Stimulated activated CD4-positive, alpha-beta T cell treated with anti-CD3 and anti-CD28 coated beads, Interleukin-1b, Interleukin-23, amount 100 ng/mL, for 48 hours (primary cell): ENCODE measurements around the gene FBXL20.

Experiments used
- DNase-seq: peaks from one replicate; pipeline ENCODE4 v3.0.0-alpha.2; 2020

Gene FBXL20

DNA sequence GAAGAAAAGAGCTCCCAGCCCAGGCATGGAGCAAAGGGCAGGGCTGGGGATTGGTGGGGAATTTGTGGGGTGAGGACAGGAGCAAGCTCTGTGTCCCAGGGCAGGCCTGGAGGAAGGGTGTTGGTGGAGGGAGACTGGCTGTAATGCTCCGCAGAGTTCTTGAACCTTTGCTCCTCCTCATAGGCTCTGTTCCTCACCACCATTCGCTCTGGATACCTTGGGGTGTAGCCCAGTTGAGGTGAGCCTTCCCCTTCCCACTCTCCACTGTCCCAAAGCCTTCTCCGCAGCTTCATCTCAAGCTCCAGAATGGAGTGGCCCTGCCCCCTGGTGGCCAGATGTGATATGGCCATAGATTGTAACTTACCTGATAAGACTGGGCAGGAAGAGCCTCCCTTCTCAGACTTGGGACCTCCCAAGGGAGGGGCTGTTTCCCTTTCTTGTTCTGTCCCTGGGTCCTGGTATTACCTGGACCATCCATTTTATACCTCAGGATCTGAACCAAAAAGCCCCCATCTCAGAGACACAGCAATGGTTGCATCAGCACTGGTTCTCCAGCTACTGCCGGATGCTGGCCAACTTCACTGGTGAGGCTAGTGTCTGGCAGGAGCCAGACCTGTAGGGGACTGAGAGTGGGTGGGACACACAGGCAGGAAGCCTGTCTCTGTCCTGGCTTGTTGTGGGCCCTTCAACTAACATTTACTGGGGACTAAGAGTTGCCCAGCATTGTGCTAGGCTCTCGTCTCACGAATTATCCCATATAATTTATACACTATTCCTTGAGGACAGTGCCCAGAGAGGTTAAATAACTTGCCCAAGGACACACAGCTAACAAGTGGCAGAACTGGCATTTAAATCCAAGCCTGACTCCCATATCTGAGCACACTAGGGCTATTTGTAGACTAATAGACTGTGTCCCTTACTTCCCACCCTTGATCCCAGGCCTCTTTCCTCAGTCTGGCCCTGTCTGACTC is 156.5 kb downstream of the FBXL20 start:
- DNase-seq, result peak; percentile 84

DNA sequence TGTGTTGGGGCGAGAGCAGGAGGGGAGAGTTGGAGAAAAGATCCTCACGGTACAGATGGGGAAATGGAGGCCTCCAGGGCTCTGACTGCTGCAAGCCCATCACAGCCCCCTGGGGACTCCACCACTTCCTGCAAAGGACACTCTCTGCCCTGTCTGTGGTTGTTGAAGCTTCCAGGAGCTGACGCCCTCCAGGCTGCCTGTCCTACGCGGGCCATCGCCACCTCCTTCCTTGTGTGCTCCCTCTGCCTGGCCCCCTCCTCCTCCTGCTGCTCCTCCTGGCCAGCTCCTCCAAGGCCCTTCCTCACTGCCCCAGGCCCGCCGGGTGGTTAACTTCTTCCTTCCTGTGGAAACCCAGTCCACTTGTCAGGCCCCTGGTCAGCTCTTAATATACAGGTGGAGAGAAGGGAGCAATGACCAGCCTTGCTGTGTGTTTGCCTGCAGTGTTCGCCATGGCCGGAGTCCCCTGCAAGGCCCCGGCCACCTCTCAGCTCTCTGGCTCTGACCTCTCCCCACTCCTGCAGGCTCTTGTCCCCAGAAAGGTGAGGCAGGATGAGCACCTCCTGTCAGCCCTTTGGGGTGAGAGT is 157.3 kb downstream of the FBXL20 start:
- no peak for DNase-seq

DNA sequence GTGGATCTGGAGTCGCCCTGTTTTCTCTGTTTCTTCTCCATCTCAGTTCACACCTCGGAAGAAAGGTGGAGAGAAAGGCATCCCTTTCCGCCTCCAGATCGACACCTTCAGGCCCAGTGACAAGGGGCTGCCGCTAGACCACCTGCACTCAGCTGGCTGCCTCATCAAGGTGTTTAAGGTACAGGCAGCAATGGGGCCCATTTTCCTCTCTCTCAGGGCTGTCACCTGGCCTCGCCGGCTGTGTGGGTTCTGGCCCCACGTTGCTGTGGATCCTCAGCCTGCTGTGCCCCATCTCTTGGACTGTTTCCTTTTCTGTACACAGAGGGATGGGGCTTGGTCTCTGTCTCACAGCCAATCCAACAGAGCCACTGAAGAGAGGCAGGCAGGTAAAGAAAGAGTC is 158.3 kb downstream of the FBXL20 start:
- DNase-seq, result no peak

DNA sequence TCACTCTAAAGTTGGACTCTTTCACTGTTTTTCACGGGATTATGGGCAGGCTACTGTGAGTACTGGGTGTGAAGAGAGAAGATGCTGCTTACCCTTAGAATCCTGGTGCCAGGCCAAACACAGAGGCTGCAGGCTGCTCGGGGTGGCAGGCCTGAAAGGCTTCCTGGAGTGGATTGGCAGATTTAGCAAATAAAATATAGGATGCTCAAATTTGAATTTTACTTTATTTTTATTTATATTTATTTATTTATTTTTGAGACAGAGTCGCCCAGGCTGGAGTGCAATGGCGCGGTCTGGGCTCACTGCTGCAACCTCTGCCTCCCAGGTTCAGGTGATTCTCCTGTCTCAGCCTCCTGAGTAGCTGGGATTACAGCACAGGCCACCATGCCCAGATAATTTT is 160.8 kb downstream of the FBXL20 start:
- no peak for DNase-seq

DNA sequence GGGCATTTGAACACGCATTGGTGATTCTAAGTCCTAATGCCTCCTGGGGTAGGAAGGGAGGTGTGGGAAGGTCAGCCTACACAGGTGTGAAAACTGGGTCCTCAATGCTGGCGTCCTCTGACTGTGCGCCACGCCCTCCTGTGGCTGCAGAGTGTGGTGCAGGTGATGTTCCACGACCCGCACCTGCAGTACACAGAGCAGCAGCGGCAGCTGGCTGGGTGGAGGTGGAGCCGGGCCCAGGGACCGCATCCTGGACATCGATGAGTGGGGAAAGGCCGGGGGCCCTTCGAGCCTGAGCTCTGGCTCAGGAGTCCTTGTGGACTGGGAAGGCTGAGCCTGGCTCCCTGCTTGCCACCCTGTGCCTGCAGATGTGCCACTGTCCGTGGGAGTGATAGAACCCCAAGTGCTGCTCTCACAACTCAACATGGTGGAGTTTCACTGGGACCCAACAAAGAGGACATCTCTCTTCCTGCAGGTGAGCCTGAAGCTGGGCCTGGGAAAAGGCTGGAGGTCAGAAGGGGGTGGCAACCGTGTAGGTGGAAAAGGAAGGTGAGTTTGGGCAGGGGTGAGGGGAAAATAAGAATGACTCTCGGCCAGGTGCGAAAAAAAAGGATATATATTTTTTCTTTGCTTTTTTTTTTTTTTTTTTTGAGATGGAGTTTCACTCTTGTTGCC is 161.6 kb downstream of the FBXL20 start:
- DNase-seq, result peak; percentile 73

DNA sequence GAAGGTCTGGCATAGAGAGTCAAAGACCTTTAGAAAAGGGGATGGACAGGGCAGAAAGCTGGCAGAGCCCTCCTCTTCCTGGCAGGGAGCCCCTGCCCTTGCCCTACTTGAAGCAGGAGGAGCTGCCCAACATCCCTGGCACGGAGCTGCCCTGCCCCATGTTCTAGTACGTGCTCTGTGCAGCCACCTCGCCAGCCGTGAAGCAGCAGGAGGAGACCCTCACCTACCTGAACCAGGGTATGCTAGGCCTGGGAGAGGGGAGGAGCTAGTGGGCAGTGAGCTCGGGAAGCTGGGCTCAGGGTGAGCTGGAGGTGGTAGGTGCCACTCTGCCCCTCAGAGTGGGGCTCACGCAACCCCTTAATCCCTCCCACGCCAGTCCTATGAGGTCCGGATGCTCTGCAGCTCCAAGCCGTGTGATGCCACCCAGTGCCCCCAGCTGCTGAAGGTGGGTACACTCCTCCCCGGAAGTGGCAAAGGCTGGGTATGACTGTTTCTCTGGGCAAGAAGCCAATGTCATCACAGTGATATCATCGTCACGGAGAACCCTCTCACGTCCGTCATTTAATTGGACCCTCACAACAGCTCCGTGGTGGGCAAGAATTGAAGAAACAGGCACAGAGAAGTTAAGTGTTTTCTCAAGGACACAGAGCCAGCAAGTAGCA is 163.0 kb downstream of the FBXL20 start:
- DNase-seq, result peak; percentile 74

DNA sequence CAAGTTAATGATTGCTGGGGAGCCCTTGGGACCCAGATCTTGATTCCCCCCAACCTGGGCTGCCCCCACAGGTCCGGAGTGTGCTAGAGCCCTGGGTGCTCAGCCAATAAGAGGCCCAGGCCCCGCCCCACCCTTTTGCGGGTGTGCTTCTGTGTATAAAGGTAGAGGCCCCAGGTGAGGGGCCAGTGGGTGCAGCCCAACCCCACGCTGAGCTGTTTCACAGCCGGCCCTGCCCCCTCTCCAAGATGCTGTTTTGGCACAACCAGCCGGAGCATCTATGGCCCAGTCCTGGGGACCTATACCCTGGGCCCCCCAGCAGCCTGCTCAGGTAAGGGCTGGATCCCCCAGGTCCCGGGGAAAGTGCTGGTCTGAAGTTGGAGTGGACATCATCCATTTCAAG is 163.8 kb downstream of the FBXL20 start:
- DNase-seq, result no peak

DNA sequence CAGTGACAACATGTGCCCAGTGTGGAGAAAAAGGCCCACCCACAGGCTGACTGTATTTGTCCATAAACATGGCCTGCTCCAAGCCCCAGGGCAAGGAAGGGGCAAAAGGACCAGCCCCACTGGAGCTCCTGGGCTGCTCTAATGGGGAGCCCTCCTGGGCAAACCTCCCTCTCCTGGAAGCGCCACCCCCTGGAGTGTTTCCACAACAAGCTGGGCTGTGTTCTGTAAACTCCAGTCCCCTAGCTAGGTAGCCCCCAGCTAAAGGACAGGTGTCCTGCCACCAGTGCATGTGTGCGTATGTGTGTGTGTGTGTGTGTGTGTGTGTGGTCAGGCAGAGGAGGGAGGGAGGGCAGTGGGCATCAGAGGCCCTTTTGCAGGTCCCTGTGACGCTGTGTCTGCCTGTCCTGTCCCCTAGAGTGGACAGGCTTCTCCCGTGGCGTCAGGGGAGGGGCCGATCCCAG is 164.4 kb downstream of the FBXL20 start:
- DNase-seq, result no peak

GRCh38 chr17:39236450-39236927 is 164.9 kb downstream of the FBXL20 start:
- DNase-seq, result no peak

DNA sequence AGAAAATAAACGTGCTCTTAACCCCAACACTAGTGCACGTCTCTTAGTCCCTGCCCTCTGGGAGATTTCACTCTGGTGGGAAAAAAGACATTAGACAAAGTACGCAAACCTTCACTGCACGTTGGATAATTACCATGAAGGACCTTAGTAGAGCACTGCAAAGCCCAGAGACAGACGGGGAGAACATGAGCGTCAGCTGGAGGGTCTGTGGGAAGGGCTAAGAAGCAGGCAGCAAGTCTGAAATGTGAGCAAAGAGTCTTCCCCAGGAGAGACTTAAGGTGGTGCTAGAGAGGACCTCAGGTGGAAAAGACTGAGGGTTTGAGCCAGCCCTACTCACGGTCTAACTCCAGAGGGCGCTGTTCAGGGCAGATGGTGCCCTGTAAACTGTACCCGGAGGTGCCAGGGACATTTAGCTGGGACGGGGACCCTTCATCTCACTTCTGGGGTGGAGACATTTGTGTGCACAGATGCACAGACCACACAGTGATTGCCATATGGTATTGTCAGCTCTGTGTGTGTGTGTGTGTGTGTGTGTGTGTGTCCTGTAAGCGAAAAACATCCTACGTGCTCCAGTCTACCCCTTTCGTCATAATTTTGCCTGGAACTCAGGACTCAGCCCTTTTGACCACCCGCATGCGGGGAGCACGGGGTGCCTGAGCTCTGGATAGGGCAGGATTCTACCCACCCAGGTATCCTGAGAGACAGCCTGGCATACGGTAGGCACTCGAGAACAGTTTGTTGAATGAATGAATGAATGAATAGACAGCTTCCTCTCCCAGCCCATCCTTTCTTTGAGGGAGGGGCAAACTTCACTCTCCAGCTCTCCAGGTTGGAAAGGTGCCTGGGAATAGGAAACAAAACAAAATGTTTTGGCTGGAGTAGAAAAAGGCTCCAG is 165.6 kb downstream of the FBXL20 start:
- DNase-seq, result peak; percentile 64

- peak; percentile 57 for DNase-seq
Measured at GRCh38 chr17:39231591-39232551, 169.6 kb downstream of the FBXL20 start.

GRCh38 chr17:39231091-39231561 is 170.3 kb downstream of the FBXL20 start:
- DNase-seq, result no peak

GRCh38 chr17:39230361-39230760 is 171.1 kb downstream of the FBXL20 start:
- DNase-seq, result no peak

DNA sequence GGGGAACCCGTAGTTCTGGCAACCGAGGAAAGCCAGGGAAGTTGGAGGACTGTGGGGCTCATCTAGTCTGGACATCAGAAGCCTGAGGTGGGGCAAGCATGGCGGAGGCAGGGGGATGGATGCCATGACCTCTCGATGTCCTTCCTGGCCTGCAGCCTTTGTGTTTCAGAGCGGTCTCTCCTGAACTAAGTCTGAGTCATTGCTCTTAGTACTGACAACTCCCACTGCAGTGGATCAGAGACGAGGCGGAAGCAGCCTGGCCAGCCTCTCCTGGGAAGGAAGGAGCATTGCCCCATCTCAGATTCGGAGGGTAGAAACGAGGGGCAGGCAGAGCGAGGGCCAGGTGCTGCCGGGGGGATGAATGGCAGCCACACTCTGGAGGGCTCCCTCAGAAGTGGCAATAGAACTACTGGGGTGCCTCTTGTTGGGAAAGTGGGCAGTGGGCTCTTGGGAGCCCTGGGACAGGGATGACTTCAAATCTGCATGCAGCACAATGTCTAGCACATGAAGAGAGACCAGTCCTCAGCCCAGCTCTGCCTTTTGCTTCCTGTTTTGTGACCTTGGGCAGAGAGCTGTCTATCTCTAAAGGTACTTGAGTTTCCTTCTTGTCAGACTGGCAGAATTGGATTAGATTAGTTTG is 172.0 kb downstream of the FBXL20 start:
- no peak for DNase-seq

DNA sequence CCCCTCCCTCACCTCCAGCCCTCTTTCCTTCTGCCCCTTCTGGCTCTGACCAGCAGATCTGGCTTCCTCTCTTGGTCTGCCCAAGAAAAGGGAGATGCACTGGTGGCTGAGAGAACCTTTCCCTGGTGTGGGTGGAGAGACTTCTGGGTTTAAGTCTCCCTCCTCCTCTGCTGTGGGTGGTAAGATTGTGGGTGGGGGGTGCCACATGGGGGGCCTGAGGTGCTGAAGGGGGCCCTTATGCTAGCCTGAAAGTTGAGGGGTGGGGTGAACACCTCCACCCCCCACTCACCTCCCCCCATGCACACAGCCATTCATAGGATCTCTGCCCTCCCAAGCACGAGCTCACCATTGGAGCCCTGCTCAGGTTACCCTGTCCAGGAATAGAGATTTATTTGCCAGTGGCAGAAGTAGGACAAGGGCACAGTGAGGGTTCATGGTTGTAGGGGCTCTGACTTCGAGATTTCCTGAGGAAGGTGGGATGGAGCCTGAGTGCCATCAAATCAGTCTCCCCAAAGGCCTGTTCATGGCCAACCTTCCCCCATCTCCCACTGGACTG is 174.0 kb downstream of the FBXL20 start:
- no peak for DNase-seq

GRCh38 chr17:39225959-39226683 is 175.3 kb downstream of the FBXL20 start:
- DNase-seq, result peak; percentile 43

DNA sequence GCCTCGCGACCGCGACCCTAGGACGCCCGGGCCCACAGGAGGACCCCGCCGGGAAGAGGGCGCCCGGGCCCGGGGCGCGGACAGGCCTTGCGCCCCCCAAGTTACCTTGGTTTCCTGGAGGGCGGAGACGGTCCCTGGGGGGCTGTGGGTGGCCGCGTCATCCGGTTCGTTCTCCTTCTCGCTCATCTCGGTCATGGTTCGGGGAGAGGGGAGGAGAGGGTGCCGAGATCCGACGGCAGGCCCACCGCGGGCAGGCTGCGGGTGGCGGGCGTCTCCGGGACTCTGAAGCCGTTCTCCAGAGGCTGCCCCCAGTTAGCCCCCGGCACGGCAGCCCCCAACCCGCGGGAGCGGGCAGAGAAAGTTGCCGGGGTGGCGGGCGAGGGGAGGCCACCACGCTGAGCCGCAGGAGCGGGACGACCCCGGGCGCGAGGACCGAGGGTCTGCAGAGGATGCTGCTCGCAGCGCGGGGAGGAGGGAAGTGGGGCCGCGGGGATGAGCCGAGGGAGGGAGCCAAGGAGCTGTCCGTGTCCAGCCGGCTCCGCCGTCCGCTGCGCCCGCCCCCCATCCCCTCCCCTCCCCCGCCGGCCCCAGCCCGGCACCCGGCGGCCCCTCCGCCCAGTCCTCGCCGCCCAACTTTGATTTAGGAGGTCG is 176.0 kb downstream of the FBXL20 start, which contains the start of gene STAC2:
Gene STAC2, minus strand, starts transcription at position 638 of the 651 bp plus-strand sequence. Its CDS starts 443 bp downstream, at position 195.
- DNase-seq, result no peak

- DNase-seq, result no peak
Measured at GRCh38 chr17:39224778-39225307, 176.6 kb downstream of the FBXL20 start.
